WTC11 (cell line): ENCODE results near the gene TXN. TPM values are rescaled to one million over a fixed set of nuclear protein-coding genes. Genes with fewer than 3 reads are reported as not detected.

ENCODE experiments used
- ATAC-seq: fragments of 200-7000 bp; cut with Tn5 transposase; 2 replicates; pipeline ENCODE4 v1.10.0; 2021; ENCODE audit warnings: mild to moderate bottlenecking, moderate library complexity
- CTCF ChIA-PET: fragments of 300-600 bp; sonication (Branson Sonifier 250); formaldehyde crosslinking; loops from one replicate; lab custom pipeline; 2021; ENCODE audit warnings: antibody characterized with exemption; lab: Charles Lee
- POLR2A ChIA-PET: fragments of 350-600 bp; sonication (Branson Sonifier 250); formaldehyde crosslinking; loops from one replicate; lab custom pipeline; 2021; ENCODE audit warnings: antibody characterized with exemption; lab: Charles Lee
- DNase-seq: peaks from one replicate; pipeline ENCODE4 v3.0.0; 2021; ENCODE audit warnings: low spot score
- H3K27ac Mint-ChIP-seq: 2 replicates; pipeline ENCODE4 v1.8.0; 2021; ENCODE audit warnings: mixed read lengths
- H3K27me3 Mint-ChIP-seq: 2 replicates; pipeline ENCODE4 v1.8.0; 2021; ENCODE audit warnings: low read depth, mild to moderate bottlenecking, moderate library complexity, mixed read lengths
- H3K36me3 Mint-ChIP-seq: 2 replicates; pipeline ENCODE4 v1.8.0; 2021; ENCODE audit warnings: mixed read lengths
- H3K4me1 Mint-ChIP-seq: 2 replicates; pipeline ENCODE4 v1.8.0; 2022; ENCODE audit warnings: mixed read lengths
- H3K4me3 Mint-ChIP-seq: 2 replicates; pipeline ENCODE4 v1.8.0; 2021; ENCODE audit warnings: mild to moderate bottlenecking, moderate library complexity, mixed read lengths
- H3K9me3 Mint-ChIP-seq: 2 replicates; pipeline ENCODE4 v1.8.0; 2021; ENCODE audit warnings: mixed read lengths
- ATF1 ChIP-seq: sonication (generic); formaldehyde crosslinking; IDR thresholded peaks from 2 replicates; pipeline ENCODE4 v1.8.1; 2023; ENCODE audit warnings: mild to moderate bottlenecking, moderate library complexity, missing genetic modification reagents
- ATF2 ChIP-seq: sonication (generic); formaldehyde crosslinking; IDR thresholded peaks from 2 replicates; pipeline ENCODE4 v1.8.1; 2022; ENCODE audit warnings: low read depth, missing genetic modification reagents, borderline replicate concordance
- CBFB ChIP-seq: sonication (generic); formaldehyde crosslinking; IDR thresholded peaks from 2 replicates; pipeline ENCODE4 v1.8.1; 2022; ENCODE audit warnings: mild to moderate bottlenecking, low read depth, missing genetic modification reagents
- CREB1 ChIP-seq: sonication (generic); formaldehyde crosslinking; IDR thresholded peaks from 2 replicates; pipeline ENCODE4 v1.8.0; 2023; ENCODE audit warnings: mild to moderate bottlenecking, missing genetic modification reagents
- CTCF ChIP-seq: fragments of 200-600 bp; IDR thresholded peaks from 2 replicates; pipeline ENCODE4 v1.8.0; 2022; ENCODE audit warnings: antibody characterized with exemption
- FOXP4 ChIP-seq: sonication (generic); formaldehyde crosslinking; IDR thresholded peaks from 2 replicates; pipeline ENCODE4 v1.8.0; 2022; ENCODE audit warnings: mild to moderate bottlenecking, missing genetic modification reagents
- GRHL2 ChIP-seq: fragments of 250-450 bp; sonication (Bioruptor Pico); IDR thresholded peaks from 2 replicates; pipeline ENCODE4 v1.8.0; 2022; ENCODE audit warnings: mild to moderate bottlenecking, moderate library complexity; ENCODE audit not compliant: insufficient replicate concordance, severe bottlenecking
- GTF2I ChIP-seq: fragments of 250-450 bp; sonication (Bioruptor Pico); conservative IDR thresholded peaks from 2 replicates; pipeline ENCODE4 v1.4.0; 2021; ENCODE audit warnings: mild to moderate bottlenecking
- HMGXB4 ChIP-seq: sonication (generic); formaldehyde crosslinking; IDR thresholded peaks from 2 replicates; pipeline ENCODE4 v1.8.1; 2023; ENCODE audit warnings: mild to moderate bottlenecking, moderate library complexity, missing genetic modification reagents
- MXD4 ChIP-seq: fragments of 250-450 bp; sonication (Bioruptor Pico); IDR thresholded peaks from 2 replicates; pipeline ENCODE4 v1.8.0; 2021; ENCODE audit warnings: mild to moderate bottlenecking, moderate library complexity, borderline replicate concordance
- MYBL2 ChIP-seq: sonication (generic); formaldehyde crosslinking; IDR thresholded peaks from 2 replicates; pipeline ENCODE4 v1.8.1; 2023; ENCODE audit warnings: mild to moderate bottlenecking, moderate library complexity, missing genetic modification reagents
- RORB ChIP-seq: fragments of 250-450 bp; sonication (Bioruptor Pico); IDR thresholded peaks from 2 replicates; pipeline ENCODE4 v1.9.0; 2021; ENCODE audit warnings: mild to moderate bottlenecking
- STAT6 ChIP-seq: sonication (generic); formaldehyde crosslinking; conservative IDR thresholded peaks from 2 replicates; pipeline ENCODE4 v1.8.1; 2023; ENCODE audit warnings: mild to moderate bottlenecking, low read depth, missing genetic modification reagents, moderate library complexity
- USF1 ChIP-seq: sonication (generic); formaldehyde crosslinking; IDR thresholded peaks from 2 replicates; pipeline ENCODE4 v1.8.0; 2022; ENCODE audit warnings: mild to moderate bottlenecking, missing genetic modification reagents
- ZNF263 ChIP-seq: sonication (generic); formaldehyde crosslinking; IDR thresholded peaks from 2 replicates; pipeline ENCODE4 v1.8.1; 2022; ENCODE audit warnings: low read depth, mild to moderate bottlenecking, moderate library complexity, missing genetic modification reagents
- ZNF416 ChIP-seq: fragments of 250-450 bp; sonication (Bioruptor Pico); IDR thresholded peaks from 2 replicates; pipeline ENCODE4 v1.9.0; 2021; ENCODE audit warnings: mild to moderate bottlenecking, inconsistent platforms
- total RNA-seq: library from RNA; stranded (reverse); gene quantifications from 3 replicates; pipeline ENCODE4 v1.2.3, GENCODE V29; 2021

TXN gene
- total RNA-seq, 1 experiment from 2014 or later, result 245 TPM

- POLR2A ChIA-PET, result interaction anchor here (0.6 kb wide), 1 partner anchor 934 kb away, joined by 5 read pairs; no protein-coding TSS in a partner anchor
Observed at GRCh38 chr9:110248361-110248760, 7.9 kb downstream of the TXN start.

GRCh38 chr9:110246214-110246613, 10.1 kb downstream of the TXN start:
- Mint-ChIP-seq H3K36me3 (peaks cover 38% of the 10 kb centered on the region), H3K4me3 (no peak overlapping the region), H3K27ac (no peak overlapping the region), H3K27me3 (no peaks in the 10 kb centered on the region), H3K9me3 (no peaks in the 10 kb centered on the region), H3K4me1 (peaks cover 8% of the 10 kb centered on the region)
- ChIA-PET POLR2A (no interaction called here), CTCF (no interaction called here)
- ATAC-seq (no peak), DNase-seq (no peak)
- no peak for TF ChIP-seq ATF2 (CRISPR knock-in tag)
- TF ChIP-seq CBFB (CRISPR knock-in tag), result no peak
- no peak for TF ChIP-seq ZNF263 (CRISPR knock-in tag)
- no peak for TF ChIP-seq USF1
- TF ChIP-seq CREB1 (CRISPR knock-in tag), result no peak
- TF ChIP-seq MYBL2 (CRISPR knock-in tag), result no peak
- TF ChIP-seq GTF2I (CRISPR knock-in tag), result no peak
- TF ChIP-seq MXD4, result no peak
- TF ChIP-seq GRHL2 (CRISPR knock-in tag), result no peak

More at GRCh38 chr9:110248361-110248760, 7.9 kb downstream of the TXN start:
- H3K36me3 Mint-ChIP-seq, result peaks cover 29% of the 10 kb centered on the region
- H3K27me3 Mint-ChIP-seq, result no peaks in the 10 kb centered on the region
- no peaks in the 10 kb centered on the region for H3K9me3 Mint-ChIP-seq
- no peak overlapping the region for H3K4me3 Mint-ChIP-seq
- no peak overlapping the region for H3K27ac Mint-ChIP-seq
- TF ChIP-seq ZNF416 (no peak), CTCF (no peak), RORB (CRISPR knock-in tag) (no peak), HMGXB4 (no peak), STAT6 (CRISPR knock-in tag) (no peak), ATF1 (CRISPR knock-in tag) (no peak), FOXP4 (CRISPR knock-in tag) (no peak)
- CTCF ChIA-PET, result no interaction called here
- peaks cover 13% of the 10 kb centered on the region for H3K4me1 Mint-ChIP-seq
- DNase-seq (no peak), ATAC-seq (no peak)
